Measurements from ENCODE around the gene RAB1A.
A peak's percentile ranks its signal among the peaks of the same experiment; 100 is the strongest.

RAB1A gene

GRCh38 chr2:65076345-65076710 is 53.6 kb downstream of the RAB1A start:
- no peak for DNase-seq
- Histone ChIP-seq H3K9me3 (ENCODE audit: severe bottlenecking) (no peaks in the 10 kb centered on the region), H3K27ac (peak overlapping the region; percentile 26), H3K4me3 (ENCODE audit: low read depth, low read length) (no peak overlapping the region), H3K36me3 (peaks cover 73% of the 10 kb centered on the region), H3K27me3 (ENCODE audit: insufficient read depth, low read depth, severe bottlenecking) (no peaks in the 10 kb centered on the region)
- TF ChIP-seq, protein P1, sequence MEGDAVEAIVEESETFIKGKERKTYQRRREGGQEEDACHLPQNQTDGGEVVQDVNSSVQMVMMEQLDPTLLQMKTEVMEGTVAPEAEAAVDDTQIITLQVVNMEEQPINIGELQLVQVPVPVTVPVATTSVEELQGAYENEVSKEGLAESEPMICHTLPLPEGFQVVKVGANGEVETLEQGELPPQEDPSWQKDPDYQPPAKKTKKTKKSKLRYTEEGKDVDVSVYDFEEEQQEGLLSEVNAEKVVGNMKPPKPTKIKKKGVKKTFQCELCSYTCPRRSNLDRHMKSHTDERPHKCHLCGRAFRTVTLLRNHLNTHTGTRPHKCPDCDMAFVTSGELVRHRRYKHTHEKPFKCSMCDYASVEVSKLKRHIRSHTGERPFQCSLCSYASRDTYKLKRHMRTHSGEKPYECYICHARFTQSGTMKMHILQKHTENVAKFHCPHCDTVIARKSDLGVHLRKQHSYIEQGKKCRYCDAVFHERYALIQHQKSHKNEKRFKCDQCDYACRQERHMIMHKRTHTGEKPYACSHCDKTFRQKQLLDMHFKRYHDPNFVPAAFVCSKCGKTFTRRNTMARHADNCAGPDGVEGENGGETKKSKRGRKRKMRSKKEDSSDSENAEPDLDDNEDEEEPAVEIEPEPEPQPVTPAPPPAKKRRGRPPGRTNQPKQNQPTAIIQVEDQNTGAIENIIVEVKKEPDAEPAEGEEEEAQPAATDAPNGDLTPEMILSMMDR (IDR thresholded peaks at IDR 0.05; ENCODE audit: low read depth, low read length): no peak

DNA sequence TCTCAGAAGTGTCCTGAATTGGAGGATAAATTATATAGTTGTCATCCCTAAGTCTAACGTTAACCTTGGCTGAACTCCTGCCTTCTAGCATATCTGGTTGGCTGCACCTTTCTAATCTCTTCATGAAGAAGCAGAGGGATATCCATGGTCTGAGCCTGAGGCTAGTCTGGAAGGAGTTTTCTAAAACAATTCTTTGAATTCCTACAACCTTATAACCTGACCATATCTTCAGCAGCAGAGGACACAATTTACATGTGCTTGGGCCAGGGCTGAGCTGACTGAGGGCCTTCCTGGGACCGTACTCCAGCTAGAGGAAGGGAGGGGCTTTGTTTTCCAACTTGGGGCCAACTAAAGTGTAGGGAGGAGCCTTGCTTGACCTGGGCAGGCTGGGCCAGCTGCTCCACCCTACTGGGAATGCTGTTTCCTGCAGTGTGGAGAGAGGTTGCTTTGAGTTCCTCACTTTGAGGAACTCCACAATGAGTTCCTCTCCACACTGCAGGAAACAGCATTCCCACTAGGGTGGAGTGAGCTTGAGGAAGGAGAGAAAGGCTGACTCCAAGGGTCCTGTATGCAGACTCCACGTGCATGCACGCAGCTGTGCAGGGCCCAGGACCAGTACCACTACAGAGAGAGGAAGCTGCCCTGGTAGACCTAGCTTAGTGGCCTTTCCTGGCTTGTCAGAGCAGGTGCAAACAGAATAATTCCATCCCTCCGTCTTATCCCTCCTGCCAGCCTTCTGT is 54.1 kb downstream of the RAB1A start:
- H3K27me3 ChIP-seq (ENCODE audit: insufficient read depth, low read depth, severe bottlenecking): no peaks in the 10 kb centered on the region
- TF ChIP-seq, protein P1 (IDR thresholded peaks at IDR 0.05; ENCODE audit: low read depth, low read length): no peak
- no peak for DNase-seq
- peak overlapping the region; percentile 26 for H3K27ac ChIP-seq
- H3K36me3 ChIP-seq: peaks cover 77% of the 10 kb centered on the region
- no peak overlapping the region for H3K4me3 ChIP-seq (ENCODE audit: low read depth, low read length)
- H3K9me3 ChIP-seq (ENCODE audit: severe bottlenecking): no peaks in the 10 kb centered on the region

GRCh38 chr2:65075176-65075575 is 54.7 kb downstream of the RAB1A start:
- TF ChIP-seq, protein P1 (IDR thresholded peaks at IDR 0.05; ENCODE audit: low read depth, low read length): no peak
- no peak overlapping the region for H3K27ac ChIP-seq
- no peaks in the 10 kb centered on the region for H3K27me3 ChIP-seq (ENCODE audit: insufficient read depth, low read depth, severe bottlenecking)
- H3K36me3 ChIP-seq: peaks cover 77% of the 10 kb centered on the region
- H3K9me3 ChIP-seq (ENCODE audit: severe bottlenecking): no peaks in the 10 kb centered on the region
- no peak for DNase-seq
- no peak overlapping the region for H3K4me3 ChIP-seq (ENCODE audit: low read depth, low read length)

DNA sequence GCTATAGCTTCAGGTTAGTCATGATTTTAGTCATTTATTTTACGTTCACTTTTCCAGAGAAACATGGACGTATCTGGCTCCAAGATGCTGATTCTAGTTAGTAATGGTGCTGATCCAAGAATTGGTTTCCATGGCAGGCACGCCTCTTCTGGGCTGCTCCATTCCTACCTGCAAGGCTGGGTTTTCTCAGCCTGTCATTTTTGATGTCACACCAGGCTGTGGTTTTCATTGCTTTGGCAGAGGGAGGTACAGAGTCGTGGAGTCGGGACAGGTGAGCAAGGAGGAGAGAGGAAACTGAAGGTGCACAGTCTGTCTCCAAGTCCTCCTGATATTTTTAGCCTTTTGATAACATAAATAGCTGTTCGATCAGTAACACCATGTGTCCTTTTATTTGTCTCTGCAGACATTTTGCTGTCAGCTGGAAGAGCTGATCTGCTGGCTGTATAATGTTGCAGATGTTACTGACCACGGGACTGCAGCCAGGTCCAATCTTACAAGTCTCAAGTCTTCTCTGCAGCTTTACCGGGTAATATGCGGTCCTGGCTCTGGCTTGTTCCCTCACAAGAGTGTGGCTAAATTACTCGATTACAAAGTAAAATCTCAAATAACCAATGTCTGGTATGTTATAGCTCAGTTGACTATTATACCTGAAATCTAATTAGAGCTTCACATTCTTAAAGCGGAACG is 55.9 kb downstream of the RAB1A start:
- H3K36me3 ChIP-seq: peaks cover 79% of the 10 kb centered on the region
- H3K9me3 ChIP-seq (ENCODE audit: severe bottlenecking): no peaks in the 10 kb centered on the region
- H3K27ac ChIP-seq: no peak overlapping the region
- no peaks in the 10 kb centered on the region for H3K27me3 ChIP-seq (ENCODE audit: insufficient read depth, low read depth, severe bottlenecking)
- no peak for DNase-seq
- TF ChIP-seq, protein P1 (IDR thresholded peaks at IDR 0.05; ENCODE audit: low read depth, low read length): no peak
- no peak overlapping the region for H3K4me3 ChIP-seq (ENCODE audit: low read depth, low read length)

DNA sequence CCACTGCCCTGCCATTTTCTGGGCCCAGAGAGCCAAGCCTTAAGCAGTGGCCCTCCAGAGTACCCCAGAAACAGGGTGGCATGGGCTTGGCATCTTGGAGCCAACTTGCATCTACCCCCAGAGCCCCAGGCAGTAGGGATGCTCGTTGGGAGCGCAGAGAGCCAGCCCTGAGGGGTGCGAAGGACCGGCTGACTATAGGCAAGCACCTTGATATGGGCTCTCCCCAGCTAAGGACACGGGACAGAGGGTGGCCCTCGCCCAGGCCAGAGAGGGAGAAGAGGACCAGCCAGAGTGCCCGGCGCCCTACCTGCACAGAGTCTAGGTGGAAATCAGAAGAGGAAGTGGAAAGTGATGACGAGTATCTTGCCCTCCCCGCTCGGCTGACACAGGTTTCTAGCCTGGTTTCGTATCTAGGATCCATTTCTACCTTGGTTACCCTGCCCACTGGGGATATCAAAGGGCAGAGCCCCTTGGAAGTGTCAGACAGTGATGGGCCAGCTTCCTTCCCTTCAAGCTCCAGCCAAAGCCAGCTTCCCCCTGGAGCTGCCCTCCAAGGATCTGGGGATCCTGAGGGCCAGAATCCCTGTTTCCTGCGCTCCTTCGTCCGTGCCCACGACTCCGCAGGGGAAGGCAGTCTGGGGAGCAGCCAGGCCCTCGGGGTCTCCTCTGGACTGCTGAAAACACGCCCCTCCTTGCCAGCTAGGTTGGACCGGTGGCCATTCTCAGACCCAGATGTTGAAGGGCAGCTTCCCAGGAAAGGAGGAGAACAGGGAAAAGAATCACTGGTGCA is 57.5 kb downstream of the RAB1A start:
- no peaks in the 10 kb centered on the region for H3K27me3 ChIP-seq (ENCODE audit: insufficient read depth, low read depth, severe bottlenecking)
- no peak for DNase-seq
- H3K27ac ChIP-seq: no peak overlapping the region
- H3K36me3 ChIP-seq: peaks cover 63% of the 10 kb centered on the region
- no peak overlapping the region for H3K4me3 ChIP-seq (ENCODE audit: low read depth, low read length)
- H3K9me3 ChIP-seq (ENCODE audit: severe bottlenecking): no peaks in the 10 kb centered on the region
- TF ChIP-seq, protein P1 (IDR thresholded peaks at IDR 0.05; ENCODE audit: low read depth, low read length): no peak

Measured in WERI-Rb-1 (cell line).